GM21723 (cell line): ENCODE measurements around the gene PTGS2.

ENCODE experiments used
- ATAC-seq: cut with Tn5 transposase; IDR thresholded peaks from one replicate; pipeline ENCODE4 v1.9.1; 2021; ENCODE audit warnings: mild to moderate bottlenecking, moderate library complexity; ENCODE audit not compliant: unreplicated experiment

The PTGS2 gene

GRCh38 chr1:186680245-186681061 is at the start of gene PTGS2:
PTGS2 (minus strand) TSS chr1:186680423; CDS start chr1:186680290, 133 bp downstream.
- ATAC-seq = peak; percentile 92

GRCh38 chr1:186722711-186723309 is 42.6 kb upstream of the PTGS2 start:
- peak; percentile 78 for ATAC-seq

- ATAC-seq = no peak
These were observed 37.1 kb upstream of the PTGS2 start for GRCh38 chr1:186717286-186717685.

GRCh38 chr1:186715887-186716809 is 35.9 kb upstream of the PTGS2 start:
- ATAC-seq = no peak

- ATAC-seq = no peak
These were observed 30.5 kb upstream of the PTGS2 start for GRCh38 chr1:186710696-186711095.

- no peak for ATAC-seq
These were observed 28.5 kb upstream of the PTGS2 start for GRCh38 chr1:186708694-186709097.

GRCh38 chr1:186703209-186703766 is 23.1 kb upstream of the PTGS2 start:
- no peak for ATAC-seq

GRCh38 chr1:186700722-186701121 is 20.5 kb upstream of the PTGS2 start:
- ATAC-seq = no peak

- no peak for ATAC-seq
These were observed 19.3 kb upstream of the PTGS2 start for GRCh38 chr1:186699519-186699918.

GRCh38 chr1:186689907-186690306 is 9.7 kb upstream of the PTGS2 start:
- no peak for ATAC-seq

GRCh38 chr1:186689376-186689775 is 9.2 kb upstream of the PTGS2 start:
- ATAC-seq = no peak

GRCh38 chr1:186683652-186684410 is 3.6 kb upstream of the PTGS2 start:
- ATAC-seq = no peak

- ATAC-seq = no peak
These were observed 2.5 kb upstream of the PTGS2 start for GRCh38 chr1:186682736-186683135.

- ATAC-seq = no peak
These were observed 1.6 kb upstream of the PTGS2 start for GRCh38 chr1:186681801-186682200.

- no peak for ATAC-seq
These were observed 898 bp upstream of the PTGS2 start for GRCh38 chr1:186681121-186681520.

GRCh38 chr1:186679924-186680244 is 339 bp downstream of the PTGS2 start:
- ATAC-seq = no peak

- ATAC-seq = no peak
These were observed 2.1 kb downstream of the PTGS2 start for GRCh38 chr1:186678155-186678554.

- ATAC-seq = no peak
These were observed 7.6 kb downstream of the PTGS2 start for GRCh38 chr1:186672596-186672995.

- no peak for ATAC-seq
These were observed 8.1 kb downstream of the PTGS2 start for GRCh38 chr1:186672131-186672530.

- ATAC-seq = no peak
These were observed 8.9 kb downstream of the PTGS2 start for GRCh38 chr1:186671136-186671825.
